ENCODE data around the gene NOSIP.

Gene NOSIP

DNA sequence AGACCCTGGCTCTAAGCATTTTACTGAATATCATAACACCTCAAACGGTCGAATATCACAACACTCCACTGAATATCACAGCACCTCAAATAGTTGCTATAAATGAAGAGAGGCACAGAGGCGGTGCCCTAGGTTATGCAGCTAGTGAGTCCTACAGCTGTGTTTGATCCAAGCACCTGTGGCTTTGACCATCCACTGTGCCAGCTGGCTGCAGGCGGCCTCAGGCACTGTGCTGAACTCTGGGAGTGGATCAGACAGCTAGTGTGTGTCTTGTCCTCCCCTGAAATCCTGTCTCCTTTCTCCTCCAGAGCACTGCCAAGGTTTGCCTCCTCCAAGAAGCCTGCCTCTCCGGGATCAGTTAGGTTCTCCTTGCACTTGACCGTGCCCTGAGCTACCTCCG lies 7.3 kb downstream of the NOSIP start:
- DNase-seq (ENCODE audit: low spot score), result no peak

DNA sequence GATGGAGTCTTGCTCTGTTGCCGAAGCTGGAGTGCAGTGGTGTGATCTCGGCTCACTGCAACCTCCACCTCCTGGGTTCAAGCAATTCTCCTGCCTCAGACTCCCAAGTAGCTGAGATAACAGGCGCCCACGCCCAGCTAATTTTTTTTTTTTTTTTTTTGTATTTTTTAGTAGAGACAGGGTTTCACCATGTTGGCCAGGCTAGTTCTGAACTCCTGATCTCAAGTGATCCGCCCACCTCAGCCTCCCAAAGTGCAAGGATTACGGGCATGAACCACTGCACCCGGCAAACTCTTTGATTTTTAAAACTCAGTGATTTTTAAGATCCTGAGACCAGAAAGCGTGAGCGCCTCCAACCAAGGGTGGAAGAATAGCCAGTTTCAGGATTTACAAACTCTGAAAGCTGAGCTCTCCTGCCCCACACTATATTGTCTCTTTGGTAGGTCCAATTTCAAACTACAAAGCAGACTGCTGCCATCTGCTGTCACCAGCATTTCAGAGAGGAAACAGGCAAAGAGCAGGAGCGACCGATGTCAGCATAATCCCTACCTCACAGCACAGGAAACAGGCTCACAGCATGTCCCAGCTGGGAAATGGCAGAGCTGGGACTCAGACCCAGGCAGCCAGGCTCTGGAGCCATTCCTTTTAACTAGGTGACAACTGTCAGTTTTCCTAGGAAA lies 9.2 kb downstream of the NOSIP start:
- DNase-seq (ENCODE audit: low spot score), result peak; percentile 45

DNA sequence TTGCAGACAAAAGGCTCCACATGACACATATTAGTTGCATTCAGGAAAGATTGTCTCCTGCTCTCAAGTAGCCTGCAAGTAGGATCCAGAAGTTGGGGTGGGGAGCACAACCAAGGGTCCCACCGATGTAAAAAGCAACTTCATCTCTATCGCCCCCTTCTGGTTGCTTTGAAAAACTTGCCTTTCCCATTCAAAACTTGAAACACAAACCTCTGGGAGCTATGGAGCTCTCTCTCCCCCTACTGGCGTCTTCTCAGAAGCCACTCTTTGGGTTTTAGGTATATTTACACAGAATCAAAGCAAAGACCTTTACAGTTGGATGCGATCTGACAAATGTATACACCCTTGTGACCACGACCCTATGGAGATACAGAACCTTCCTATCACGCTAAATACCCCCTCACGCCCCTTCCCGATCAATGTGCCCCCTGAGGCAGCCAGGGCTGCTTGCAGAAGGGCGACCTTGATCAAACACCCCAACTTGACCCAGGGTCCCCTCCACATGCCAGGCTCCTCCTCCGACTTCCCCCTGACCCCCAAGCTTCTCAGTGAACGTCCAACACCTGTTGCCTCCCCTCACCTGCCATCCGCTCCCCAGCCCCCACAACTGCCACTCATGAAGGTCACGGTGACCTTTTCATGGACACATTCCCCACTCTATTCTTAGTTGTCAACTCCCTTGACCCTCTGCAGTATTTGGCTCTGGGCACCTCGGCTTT lies 10.1 kb downstream of the NOSIP start:
- peak; percentile 88 for DNase-seq (ENCODE audit: low spot score)

DNA sequence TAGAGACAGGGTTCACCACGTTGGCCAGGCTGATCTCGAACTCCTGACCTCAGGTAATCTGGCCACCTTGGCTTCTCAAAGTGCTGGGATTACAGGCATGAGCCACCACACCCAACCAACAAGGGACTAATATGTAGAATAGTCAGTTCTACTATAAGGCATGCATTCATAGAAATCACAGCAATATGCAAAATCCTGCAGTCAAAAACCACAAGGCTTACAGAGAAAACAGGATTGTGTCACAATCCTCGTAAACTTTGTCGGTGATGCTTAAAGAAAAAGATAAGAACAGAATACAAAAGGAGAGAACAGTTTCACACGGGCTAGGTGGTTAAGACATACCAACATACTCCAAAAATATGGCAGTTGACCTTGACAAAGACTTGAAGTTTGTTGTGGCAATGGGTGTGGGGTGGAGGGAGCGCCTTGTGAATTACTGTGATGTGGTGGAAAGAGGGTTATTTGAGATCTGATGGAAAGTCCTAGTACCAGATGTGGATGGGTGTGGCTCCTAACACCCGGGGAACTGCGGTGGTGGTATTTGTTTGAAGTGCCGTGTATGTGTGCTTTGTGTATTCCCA lies 12.4 kb downstream of the NOSIP start:
- no peak for DNase-seq (ENCODE audit: low spot score)

- DNase-seq (ENCODE audit: low spot score), result no peak
Observed at GRCh38 chr19:49566302-49566701, 14.1 kb downstream of the NOSIP start.

DNA sequence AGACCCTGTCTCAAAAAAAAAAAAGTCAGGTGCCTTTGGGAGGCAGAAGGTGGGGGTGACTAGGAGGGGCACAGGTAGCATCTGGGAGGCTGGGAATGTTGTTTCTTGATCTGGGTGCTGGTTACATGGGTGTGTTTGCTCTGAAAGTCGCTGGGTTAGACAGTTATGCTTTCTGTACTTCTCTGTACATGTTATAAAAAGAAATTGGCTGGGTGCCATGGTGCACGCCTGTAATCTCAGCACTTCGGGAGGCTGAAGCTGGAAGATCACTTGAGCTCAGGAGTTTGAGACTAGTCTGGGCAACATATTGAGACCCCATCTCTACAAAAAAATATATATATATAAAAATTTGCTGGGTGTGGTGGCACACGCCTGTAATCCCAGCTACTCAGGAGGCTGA lies 15.1 kb downstream of the NOSIP start:
- no peak for DNase-seq (ENCODE audit: low spot score)

GRCh38 chr19:49564616-49565045 lies 15.7 kb downstream of the NOSIP start:
- DNase-seq (ENCODE audit: low spot score), result no peak

DNA sequence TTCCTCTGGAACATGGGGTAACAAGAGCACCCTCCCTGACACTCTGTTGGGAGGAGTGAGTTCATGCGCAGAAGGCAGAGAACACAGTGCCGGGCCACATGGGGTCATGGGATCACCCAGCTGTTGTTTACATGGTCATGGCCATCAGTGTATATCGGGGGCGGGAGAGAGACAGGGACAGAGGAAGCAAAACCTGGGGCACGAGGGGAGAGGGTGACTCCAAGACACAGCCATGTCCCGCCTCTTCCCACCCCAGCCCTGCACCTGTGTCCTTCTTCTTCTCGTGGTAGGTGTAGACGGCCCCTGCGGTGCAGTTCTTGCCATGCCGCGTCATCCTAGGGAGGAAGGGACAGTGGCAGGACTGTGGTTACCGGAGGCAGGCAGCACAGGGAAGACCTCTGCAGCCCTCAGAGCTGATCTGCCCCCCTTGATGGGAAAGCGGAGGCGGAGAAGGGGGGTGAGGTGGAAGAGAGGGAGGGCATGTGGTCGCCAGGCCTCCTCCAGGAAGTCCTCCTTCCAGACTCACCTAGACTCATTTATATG lies 19.9 kb downstream of the NOSIP start:
- DNase-seq (ENCODE audit: low spot score), result no peak

DNA sequence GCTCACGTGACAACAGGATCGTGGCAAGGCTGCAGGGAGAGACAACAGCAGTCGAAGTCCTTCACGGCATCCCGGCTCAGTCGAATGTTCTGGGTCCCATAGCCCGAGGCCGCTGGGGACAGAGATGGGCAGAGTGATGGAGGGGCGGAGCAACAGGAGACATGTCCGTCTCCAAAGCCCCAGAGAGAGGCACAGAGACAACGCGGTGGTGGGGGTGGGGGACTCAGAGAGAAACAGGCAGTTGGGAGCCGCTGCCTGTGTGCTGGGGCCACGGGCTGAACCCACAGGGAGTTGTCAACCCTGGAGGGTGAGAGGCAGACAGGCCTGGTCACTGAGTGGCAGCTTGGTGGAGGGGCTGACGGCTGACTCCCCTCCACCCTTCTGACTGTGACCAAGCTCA lies 20.4 kb downstream of the NOSIP start:
- no peak for DNase-seq (ENCODE audit: low spot score)

- no peak for DNase-seq (ENCODE audit: low spot score)
Observed at GRCh38 chr19:49559443-49559842, 20.9 kb downstream of the NOSIP start.

GRCh38 chr19:49558591-49558990 lies 21.8 kb downstream of the NOSIP start:
- no peak for DNase-seq (ENCODE audit: low spot score)

DNA sequence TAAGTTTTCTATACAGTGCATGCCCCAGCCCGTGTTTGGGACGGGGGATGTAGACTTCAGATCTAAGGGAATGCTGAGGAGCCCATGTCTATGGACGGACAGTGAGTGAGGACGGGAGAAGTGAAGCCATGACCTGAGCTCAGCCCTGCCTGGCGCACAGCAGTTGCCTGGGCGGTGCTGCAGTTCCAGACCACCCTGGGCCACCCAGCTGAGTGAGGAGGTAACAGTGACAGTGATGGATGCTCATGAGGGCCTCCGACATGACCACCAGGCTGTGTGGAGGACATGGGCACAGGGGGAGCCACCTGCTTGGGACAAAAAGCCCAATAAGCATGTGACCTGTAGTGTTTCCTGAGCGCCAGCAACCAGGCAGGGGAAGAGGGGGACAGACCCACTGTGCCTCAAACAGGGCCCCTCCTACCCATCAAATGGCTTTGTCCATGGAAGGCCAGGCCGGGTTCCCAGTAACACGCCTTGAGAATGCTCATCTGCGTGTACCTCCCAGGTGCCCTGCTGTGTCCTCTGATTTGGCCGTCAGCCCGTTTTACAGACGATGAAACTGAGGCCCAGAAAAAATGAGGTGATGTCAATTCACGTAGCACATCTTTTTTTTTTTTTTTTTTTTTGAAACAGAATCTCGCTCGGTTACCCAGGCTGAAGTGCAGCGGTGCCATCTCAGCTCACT lies 22.6 kb downstream of the NOSIP start:
- no peak for DNase-seq (ENCODE audit: low spot score)

DNA sequence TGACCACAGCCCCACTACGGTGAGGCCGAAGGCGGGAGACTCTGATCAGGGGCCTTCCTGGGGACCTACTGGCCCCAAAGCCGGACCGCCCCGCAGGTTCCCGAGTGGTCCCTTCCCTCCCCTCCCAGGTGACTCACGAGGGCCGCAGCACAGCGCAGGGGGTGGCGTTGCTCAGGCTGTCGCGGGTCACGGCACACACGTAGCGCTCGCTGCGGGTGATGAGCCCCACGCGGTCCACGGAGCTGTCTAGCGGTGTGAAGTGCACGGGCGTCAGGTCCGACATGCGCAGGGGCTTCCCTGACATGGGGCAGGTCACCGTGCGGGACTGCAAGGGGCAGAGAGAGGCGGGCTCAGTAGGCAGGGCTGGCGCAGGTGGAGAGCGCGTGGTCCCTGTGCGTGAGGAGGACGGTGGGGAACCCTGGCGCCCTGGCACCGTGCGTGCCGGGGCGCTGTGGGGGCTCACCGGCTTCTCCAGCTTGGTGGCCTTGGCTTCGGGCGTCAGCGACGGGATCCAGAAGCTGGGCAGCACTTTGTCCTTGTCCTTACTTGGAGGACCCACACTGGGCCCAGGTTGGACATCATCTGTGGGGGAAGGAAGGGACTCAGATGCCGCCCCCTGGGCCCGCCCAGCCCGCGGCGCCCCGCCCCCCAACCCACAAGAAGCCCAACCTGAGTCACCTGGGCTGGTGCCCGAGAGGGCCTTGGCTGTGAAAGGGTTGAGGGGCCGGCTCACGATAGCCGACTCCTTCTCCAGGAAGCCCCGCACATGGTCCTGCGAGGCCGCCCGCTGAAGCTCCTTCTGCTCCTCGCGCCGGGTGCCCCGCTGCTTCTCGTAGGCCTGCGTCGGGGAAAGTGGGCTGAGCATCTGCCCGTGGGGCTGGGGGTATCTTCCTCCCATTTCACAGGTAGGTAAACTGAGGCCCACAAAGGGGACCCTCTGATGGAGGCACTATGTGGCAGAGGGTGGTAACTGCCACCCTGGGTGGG lies 23.7 kb downstream of the NOSIP start:
- no peak for DNase-seq (ENCODE audit: low spot score)

GRCh38 chr19:49555600-49556411 lies 24.6 kb downstream of the NOSIP start:
- no peak for DNase-seq (ENCODE audit: low spot score)

DNA sequence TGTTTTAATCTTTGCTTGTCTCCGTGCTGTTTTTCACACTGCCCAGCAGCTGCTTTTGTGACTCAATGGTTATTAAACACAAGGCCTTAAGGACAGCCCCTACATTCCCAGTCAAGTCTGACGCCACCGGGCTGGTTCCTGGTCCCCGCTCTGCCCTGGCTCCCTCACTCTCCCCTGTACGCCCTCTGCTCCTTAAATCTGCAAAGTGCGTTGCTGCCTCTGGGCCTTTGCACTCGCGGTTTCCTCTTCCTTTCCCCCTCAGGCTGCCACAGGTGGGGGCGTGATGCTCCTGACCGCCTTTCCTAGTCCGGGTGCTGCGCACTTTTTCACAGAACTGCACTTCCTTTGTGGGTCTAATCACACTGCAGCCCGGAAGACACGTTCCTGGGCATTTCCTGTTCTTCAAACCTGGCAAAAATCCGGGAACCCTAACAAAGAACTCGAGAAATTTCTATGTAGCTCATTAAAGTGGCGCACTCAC lies 25.6 kb downstream of the NOSIP start:
- peak; percentile 92 for DNase-seq (ENCODE audit: low spot score)

- DNase-seq (ENCODE audit: low spot score), result peak; percentile 91
Observed at GRCh38 chr19:49553451-49554271, 26.7 kb downstream of the NOSIP start.

DNA sequence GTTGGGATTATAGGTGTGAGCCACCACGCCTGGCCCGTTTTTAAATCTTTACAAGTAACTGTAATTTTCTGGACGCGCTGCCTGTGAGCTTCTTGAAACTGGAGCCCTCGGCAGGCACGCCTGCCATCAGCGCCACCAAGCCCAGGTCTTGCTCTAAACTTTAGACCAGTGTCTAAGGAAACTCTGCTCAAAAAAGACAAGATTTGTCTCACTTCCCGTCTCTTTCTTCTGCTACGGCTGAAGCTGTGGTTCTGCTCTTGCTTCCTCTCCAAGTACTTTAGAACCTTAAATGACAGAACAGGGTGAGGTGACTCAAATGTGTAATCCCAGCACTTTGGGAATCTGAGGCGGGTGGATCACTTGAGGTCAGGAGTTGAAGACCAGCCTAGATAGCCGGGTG lies 27.6 kb downstream of the NOSIP start:
- no peak for DNase-seq (ENCODE audit: low spot score)

DNA sequence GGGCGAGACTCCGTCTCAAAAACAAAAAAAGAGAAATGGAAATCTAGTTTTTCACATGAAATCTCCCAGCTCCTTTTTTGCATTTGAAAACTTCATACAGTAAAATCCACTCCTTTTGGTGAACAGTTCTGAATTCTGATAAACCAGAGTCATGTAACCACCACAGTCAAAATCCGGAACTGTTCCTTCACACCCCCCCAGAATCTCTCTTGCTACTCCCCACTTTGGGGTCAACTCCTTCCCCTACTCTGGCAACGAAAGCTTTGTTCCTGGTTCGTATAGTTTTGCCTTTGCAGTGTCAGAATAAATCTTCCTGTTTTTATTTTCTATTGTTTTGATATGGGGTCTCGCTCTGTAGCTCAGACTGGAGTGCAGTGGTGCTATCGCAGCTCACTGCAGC lies 28.8 kb downstream of the NOSIP start:
- DNase-seq (ENCODE audit: low spot score), result no peak

- DNase-seq (ENCODE audit: low spot score), result no peak
Observed at GRCh38 chr19:49549045-49549444, 31.3 kb downstream of the NOSIP start.
